Stimulated activated CD4-positive, alpha-beta T cell treated with anti-CD3 and anti-CD28 coated beads, TNF-alpha, amount 100 ng/mL, for 24 hours (primary cell): ENCODE measurements around the gene NDUFB2.
"Not testable (repeated sequence)": the region's sequence is repeated elsewhere in the genome, so short reads cannot be mapped to it uniquely, and the experiment has no call there.

ENCODE experiments used
- DNase-seq, 3 experiments: peaks; one replicate each; pipeline ENCODE4 v3.0.0-alpha.2; 2020; ENCODE audit warnings: low read depth in 3 of 3

NDUFB2 gene

DNA sequence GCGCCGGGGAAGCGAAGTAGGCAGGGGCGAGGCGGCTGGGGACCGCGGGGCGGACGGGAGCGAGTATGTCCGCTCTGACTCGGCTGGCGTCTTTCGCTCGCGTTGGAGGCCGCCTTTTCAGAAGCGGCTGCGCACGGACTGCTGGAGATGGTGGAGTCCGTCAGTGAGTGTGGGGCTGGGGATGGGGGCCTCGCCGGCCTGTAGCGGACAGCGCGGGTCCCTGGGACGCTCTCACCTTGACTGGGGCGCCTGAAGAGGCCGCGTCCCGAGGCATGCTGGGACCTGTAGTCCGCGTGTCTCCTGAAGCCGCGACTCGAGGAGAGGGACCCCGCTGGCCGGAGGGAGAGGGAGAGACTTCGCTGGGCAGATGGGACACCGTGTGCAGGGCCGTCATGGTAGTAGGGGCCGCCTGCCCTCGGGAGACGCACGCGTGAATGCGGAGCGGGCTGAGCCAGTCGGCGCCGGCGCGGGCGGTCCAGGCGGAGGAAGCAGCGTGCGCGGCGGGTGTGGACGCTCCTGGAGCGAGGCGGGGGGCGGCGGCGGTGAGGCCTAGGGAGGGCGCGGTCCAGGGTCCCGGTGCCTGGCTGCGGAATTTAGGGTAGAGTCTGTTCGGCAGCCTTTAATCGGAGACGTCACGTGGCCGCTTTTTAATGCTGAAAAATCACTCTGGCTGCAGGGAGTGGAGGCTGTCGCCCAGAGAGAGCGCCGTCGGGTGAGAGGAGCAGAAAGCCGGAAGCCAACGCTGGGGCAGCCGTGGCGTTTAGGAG is at the start of gene NDUFB2:
NDUFB2 (plus strand) TSS at position 29 of the 767 bp plus-strand sequence; CDS start at position 66, 37 bp downstream.
- peak; percentile 42 to 70 (median 55) for DNase-seq

DNA sequence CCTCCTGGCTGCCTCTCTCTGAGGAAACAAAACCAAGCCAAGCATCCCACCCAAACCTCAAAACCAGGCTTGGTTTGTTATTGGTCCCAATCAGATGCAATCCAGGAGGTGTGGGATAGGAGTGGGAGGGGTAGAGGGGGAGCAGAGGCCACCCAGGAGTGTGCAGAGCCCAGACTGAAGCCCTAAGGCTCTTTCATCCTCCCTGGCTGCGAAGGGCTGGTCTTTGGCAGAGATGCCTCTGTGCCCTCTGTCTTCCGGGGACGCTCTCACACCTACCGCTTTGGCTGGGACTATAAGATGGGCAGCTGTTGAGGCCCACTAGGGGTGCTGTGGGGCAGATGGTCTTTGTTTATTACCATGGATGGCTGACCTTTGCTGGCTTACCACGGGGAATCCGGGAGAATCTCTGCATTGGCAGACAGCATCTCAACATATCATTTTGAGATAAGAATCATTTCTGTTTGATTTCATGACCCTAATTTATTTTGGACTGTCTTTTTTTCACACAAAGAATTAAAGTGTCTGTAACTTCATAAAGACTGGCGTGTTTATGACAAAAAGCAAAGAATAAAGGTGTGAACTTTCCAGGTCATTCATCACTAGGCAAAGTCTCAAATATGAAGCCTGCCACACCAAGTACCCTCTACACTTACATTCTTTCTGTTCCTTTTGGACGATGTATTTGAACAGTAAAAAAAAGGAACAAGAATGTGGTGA is 49.4 kb upstream of the NDUFB2 start:
- no peak for DNase-seq

- DNase-seq = no peak
These were observed 46.8 kb upstream of the NDUFB2 start for GRCh38 chr7:140649556-140650205.

GRCh38 chr7:140650367-140650766 is 46.1 kb upstream of the NDUFB2 start:
- no peak for DNase-seq

DNA sequence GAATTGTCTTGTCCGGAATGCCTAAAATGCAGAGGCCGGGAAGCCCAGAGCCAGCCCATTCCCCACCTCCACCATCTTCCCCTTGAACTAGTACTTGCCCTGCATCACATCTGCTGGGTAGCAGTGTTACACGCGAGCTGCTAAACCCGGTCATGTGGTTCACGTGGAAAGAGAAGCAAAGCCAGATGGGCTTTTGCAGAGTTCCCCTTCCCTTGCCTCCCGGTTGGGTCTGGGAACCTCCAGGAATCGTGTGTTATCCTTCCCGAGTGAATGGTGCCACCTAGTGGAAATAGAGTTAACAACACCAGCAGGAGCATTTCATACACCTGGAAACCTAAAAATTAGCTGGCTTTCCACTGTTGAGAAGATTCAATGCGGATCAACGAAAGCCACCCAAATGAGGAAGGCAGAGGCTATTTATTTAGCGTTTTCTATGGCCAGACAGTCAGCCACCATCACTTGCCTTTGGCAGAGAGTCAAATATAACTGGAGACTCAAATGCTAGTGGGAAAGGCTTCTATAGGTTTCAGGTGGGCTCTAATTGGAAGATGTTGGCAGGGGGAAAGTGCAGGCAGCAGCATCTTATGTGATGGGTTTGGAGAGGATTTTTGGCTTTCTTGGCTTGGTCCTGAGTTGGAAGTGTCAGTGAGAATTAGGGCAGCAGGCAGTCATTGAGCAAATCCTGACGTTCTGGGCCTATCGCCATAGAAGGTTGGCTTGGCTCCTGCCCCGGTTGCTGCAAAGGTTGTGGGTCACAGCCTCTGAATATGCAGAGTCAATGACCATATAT is 43.0 kb upstream of the NDUFB2 start:
- no peak for DNase-seq

GRCh38 chr7:140654109-140654387 is 42.5 kb upstream of the NDUFB2 start:
- DNase-seq = no peak

DNA sequence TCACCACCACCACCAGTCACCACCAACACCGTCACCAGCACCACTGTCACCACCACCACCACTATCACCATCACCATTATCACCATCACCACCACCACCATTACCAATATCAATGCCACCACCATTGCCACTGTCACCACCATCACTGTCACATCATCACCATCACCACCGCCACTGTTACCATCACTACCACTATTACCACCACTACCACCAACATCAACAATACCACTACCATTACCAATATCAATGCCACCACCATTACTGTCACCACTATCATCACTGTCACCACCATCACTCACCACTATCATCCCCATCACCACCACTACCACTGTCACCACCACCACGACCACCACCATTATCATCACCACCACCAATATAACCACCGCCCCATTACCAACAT is 41.8 kb upstream of the NDUFB2 start:
- DNase-seq = no peak

GRCh38 chr7:140655511-140656408 is 40.7 kb upstream of the NDUFB2 start:
- DNase-seq = no peak

GRCh38 chr7:140656548-140657515 is 39.7 kb upstream of the NDUFB2 start:
- peak in 1 of 3 experiments; percentile 32 for DNase-seq

- DNase-seq = no peak
These were observed 38.6 kb upstream of the NDUFB2 start for GRCh38 chr7:140657891-140658290.

DNA sequence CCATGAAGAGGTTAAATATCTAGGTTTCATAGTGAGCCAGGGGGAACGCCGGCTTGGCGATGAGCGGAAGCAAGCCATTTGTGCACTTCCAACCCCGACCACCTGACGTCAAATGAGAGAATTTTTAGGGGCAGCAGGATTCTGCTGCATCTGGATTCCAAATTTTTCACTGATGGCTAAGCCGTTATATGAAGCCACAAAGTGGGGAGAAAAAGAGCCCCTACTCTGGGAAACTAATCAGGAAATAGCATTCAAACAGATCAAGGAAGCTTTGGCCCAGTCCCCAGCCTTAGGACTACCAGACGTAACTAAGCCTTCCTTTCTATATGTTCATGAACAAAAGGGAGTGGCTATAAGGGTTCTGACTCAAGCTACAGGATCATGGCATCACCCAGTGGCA is 36.7 kb upstream of the NDUFB2 start:
- DNase-seq = no peak

DNA sequence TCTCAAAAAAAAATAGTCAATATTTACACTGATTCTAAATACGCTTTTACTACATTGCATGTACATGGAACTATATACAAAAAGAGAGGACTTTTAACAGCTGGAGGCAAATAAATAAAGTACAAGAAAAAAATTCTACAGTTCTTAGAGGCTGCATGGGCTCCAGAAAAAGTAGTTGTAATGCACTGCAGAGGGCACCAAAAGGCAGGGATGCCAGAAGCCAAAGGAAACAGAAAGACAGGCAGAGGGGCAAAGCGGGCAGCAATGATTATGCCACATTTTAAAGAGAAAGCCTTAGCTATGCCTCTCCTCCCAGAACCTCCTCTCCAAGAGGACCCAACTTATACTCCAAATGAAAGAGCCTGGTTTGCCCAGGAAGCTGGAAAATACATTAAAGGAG is 35.4 kb upstream of the NDUFB2 start:
- DNase-seq = no peak

GRCh38 chr7:140662938-140663337 is 33.6 kb upstream of the NDUFB2 start:
- DNase-seq = not testable (repeated sequence)

- no peak for DNase-seq
These were observed 29.0 kb upstream of the NDUFB2 start for GRCh38 chr7:140667476-140667875.

- no peak for DNase-seq
These were observed 27.9 kb upstream of the NDUFB2 start for GRCh38 chr7:140668641-140669040.

- no peak for DNase-seq
These were observed 27.2 kb upstream of the NDUFB2 start for GRCh38 chr7:140669352-140669751.

DNA sequence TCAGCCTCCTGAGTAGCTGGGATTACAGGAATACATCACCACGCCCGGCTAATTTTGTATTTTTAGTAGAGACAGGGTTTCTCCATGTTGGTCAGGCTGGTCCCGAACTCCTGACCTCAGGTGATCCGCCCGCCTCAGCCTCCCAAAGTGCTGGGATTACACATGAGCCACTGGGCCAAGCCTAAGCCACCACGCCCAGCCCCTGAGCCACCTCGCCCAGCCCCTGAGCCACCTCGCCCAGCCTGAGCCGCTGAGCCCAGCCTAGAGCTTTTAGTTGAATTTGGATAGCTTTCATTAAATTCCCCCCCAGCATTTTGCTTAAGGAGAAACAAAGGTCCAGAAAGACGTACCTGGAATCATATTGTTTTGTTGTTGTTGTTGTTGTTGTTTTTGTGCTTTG is 26.6 kb upstream of the NDUFB2 start:
- not testable (repeated sequence) for DNase-seq

- DNase-seq = no peak
These were observed 26.1 kb upstream of the NDUFB2 start for GRCh38 chr7:140670343-140670935.

- DNase-seq = no peak
These were observed 24.5 kb upstream of the NDUFB2 start for GRCh38 chr7:140671966-140672365.
